ENCODE measurements around the gene WDR88.

DNA sequence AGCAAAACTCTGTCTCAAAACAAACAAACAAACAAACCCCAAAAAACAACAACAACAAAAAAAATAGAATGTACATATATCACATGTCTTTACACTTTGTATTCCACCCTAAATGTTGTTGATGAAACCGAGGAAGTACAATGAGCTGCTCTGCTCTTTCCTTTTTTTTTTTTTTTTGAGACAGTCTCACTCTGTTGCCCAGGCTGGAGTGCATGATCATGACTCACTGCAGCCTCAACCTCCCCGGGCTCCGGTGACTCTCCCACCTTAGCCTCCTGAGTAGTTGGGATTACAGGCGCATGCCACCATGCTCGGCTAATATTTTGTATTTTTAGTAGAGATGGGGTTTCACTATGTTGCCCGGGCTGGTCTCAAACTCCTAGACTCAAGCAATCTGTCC lies 31.6 kb downstream of the WDR88 start:
- TF ChIP-seq, protein P1, sequence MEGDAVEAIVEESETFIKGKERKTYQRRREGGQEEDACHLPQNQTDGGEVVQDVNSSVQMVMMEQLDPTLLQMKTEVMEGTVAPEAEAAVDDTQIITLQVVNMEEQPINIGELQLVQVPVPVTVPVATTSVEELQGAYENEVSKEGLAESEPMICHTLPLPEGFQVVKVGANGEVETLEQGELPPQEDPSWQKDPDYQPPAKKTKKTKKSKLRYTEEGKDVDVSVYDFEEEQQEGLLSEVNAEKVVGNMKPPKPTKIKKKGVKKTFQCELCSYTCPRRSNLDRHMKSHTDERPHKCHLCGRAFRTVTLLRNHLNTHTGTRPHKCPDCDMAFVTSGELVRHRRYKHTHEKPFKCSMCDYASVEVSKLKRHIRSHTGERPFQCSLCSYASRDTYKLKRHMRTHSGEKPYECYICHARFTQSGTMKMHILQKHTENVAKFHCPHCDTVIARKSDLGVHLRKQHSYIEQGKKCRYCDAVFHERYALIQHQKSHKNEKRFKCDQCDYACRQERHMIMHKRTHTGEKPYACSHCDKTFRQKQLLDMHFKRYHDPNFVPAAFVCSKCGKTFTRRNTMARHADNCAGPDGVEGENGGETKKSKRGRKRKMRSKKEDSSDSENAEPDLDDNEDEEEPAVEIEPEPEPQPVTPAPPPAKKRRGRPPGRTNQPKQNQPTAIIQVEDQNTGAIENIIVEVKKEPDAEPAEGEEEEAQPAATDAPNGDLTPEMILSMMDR (IDR thresholded peaks at IDR 0.05; ENCODE audit: low read depth, low read length), result no peak
- no peak for TF ChIP-seq EZH2phosphoT487 (IDR thresholded peaks at IDR 0.05; ENCODE audit: low read depth)
